Stimulated activated CD4-positive, alpha-beta T cell treated with anti-CD3 and anti-CD28 coated beads, Interleukin-4, amount 100 ng/mL, for 1 hour (primary cell): Measurements from ENCODE around the gene ACVR2B.
"Not testable (repeated sequence)": the region's sequence is repeated elsewhere in the genome, so short reads cannot be mapped to it uniquely, and the experiment has no call there.

Experiments
- DNase-seq: peaks from one replicate; pipeline ENCODE4 v3.0.0-alpha.2; 2020

The ACVR2B gene

DNA sequence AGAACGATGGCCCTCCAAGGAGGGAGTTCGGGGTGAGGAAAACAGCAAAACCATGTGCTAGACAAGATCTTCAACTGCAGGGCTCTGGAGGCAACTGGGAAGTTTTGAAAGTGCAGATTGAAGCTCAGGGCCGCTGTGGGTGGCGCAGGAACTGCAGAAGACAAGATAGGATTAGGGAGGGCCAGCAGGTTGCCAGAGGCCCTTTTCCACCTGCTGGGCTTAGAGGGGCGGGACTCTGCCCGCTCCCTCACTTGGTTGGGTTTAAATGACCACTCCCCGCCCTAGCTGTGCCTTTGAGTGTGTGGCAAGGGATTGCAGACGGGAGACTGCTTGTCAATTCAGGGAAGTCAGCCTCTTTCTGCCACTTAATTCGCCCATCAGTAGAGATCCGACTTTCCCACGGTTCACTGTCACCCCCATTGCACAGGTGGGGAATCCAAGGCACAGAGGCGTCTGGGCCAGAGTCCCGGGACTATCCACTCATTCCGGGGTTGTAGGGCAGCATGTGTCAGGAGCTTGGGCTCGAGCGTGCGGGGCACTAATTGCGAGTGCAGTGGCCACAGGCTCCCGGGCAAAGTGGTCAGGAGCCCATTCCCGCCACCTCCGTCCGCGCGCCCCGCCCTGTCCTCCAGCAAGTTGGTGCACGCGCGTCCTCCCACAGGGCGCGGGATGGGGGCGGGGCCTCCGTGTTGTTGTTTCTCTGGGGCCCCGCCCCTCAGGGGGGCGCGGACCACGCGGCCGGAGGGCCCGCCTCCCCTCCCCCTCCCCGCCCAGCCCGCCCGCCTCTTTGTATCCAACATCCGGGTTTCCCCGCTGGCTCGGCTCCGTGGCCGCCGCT is at the start of gene ACVR2B:
ACVR2B (plus strand) TSS at position 816 of the 838 bp plus-strand sequence. CDS start 433 bp downstream, outside the sequence.
- peak; percentile 76 for DNase-seq

- DNase-seq, result no peak
Observed at GRCh38 chr3:38404286-38404685, 49.4 kb upstream of the ACVR2B start.

DNA sequence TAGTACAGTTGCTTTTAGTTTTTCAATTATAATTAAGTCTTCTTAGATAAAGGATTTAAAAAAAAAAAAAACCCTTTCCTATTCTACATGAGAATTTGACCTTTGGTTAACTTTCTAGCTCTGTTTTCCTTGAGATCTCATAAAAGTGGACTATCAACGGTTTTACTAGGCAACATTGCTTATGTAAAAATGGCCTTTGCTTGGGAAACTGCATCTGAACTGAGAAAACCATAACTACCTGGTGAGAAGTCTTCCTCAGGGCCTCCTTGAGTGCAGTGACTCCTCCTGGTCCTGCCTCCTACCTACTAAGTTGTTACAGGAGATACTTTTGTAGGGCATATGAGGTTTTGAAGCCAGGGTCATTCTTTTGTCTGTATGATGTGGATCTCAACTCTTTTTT is 42.1 kb upstream of the ACVR2B start:
- no peak for DNase-seq

DNA sequence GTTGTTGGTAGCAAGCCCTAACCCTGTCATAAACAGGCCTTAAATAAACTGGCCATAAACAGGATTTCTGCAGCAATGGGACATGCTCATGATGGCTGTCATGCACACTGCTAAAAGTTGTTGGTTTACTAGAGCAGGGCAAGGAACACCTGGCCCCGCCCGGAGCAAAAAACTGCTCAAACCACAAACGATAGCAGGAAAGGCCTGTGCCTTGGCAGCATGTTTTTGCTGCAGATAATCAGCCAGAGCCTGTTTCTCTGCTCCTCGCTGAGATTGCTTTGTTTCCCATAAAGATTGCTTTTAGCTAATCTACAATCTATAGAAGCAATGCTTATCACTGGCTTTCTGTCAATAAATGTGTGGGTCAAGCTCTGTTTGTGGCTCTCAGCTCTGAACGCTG is 32.9 kb upstream of the ACVR2B start:
- not testable (repeated sequence) for DNase-seq

DNA sequence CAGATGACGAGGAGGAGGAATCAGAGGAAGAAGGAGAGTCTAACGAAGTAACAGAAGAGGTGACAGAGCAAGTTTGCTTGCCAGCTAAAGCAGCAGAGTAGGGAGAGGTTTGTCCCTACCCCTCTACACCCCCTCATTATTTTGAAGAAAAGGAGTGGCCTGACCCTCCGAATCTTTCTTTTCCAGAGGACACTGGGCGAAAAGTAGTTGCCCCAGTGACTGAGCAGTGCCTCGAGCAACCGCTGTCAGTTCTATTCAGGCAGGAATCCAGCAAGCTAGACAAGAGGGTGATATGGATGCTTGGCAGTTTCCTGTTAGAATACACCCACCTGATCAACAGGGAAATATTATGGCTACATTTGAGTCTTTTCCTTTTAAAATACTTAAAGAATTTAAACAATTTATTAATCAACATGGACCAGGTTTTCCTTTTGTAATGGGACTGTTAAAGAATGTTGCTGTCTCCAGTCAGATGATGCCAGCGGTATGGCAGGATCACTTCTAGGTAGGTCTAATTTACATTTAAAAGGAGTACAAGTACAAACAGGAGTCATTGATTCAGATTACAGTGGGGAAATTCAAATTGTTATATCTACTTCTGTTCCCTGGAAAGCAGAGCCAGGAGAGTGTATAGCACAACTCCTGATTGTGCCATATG is 31.9 kb upstream of the ACVR2B start:
- DNase-seq, result no peak

DNA sequence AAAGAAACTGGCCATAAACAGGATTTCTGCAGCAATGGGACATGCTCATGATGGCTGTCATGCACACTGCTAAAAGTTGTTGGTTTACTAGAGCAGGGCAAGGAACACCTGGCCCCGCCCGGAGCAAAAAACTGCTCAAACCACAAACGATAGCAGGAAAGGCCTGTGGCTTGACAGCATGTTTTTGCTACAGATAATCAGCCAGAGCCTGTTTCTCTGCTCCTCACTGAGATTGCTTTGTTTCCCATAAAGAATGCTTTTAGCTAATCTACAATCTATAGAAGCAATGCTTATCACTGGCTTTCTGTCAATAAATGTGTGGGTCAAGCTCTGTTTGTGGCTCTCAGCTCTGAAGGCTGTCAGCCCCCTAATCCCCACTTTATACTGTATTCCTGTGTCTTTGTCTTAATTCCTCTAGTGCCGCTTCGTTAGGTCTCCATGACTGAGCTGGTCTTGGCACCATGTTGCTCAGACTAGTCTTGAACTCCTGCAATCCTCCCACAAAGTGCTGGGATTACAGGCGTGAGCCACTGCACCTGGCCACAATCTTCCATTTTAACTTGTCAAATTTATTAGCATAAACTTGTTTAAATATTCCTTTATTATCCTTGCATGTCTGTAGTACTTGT is 26.8 kb upstream of the ACVR2B start:
- not testable (repeated sequence) for DNase-seq

- DNase-seq, result not testable (repeated sequence)
Observed at GRCh38 chr3:38432871-38433658, 20.6 kb upstream of the ACVR2B start.

GRCh38 chr3:38433661-38434060 is 20.0 kb upstream of the ACVR2B start:
- not testable (repeated sequence) for DNase-seq

DNA sequence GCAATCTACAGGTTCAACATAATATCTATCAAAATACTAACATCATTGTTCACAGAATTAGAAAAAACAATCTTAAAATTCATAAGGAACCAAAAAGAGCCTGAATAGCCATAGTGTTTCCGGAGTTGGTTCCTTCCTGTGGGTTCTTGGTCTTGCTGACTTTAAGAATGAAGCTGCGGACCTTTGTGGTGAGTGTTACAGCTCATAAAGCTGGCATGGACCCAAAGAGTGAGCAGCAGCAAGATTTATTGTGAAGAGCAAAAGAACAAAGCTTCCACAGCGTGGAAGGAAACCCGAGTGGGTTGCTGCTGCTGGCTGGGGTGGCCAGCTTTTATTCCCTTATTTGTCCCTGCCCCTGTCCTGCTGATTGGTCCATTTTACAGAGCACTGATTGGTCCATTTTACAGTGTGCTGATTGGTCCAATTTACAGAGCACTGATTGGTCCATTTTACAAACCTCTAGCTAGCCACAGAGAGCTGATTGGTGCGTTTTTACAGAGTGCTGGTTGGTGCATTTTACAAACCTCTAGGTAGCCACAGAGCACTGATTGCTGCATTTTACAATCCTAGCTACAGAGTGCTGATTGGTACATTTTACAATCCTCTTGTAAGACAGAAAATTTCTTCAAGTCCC is 15.1 kb upstream of the ACVR2B start:
- DNase-seq, result not testable (repeated sequence)

- DNase-seq, result not testable (repeated sequence)
Observed at GRCh38 chr3:38443205-38443604, 10.5 kb upstream of the ACVR2B start.

- no peak for DNase-seq
Observed at GRCh38 chr3:38446085-38446686, 7.5 kb upstream of the ACVR2B start.

- no peak for DNase-seq
Observed at GRCh38 chr3:38446812-38447211, 6.9 kb upstream of the ACVR2B start.

DNA sequence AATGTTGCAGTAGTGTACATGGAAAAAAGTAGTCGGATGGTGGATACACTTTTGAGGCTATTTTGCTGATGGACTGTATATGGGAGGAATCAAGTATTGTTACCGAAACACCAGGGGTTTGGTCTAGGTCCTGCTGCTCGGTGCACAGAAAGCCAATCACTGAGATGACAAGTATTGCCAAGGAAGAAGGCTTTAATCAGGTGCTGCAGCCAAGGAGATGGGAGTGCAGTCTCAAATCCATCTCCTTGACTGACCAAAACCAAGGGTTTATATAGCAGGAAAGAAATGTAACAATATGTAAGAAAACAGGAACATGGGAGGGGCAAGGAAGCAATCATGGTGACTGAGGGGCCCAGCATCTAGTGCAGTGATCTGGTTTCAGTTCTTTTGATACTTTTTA is 2.8 kb upstream of the ACVR2B start:
- DNase-seq, result no peak

DNA sequence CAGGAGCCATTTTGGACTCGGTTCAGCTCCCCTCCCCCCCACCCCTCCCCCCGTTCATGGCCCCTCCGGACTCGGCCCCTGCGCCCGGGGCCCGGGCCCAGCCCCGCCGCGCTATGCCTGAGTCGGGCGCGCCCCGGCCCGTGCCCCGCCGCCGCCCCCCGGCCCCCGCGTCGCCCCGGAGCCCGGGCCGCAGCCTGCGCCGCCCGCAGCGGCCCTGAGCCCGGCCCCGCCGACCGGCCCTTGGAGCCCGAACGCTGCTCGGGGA is 155 bp downstream of the ACVR2B start:
- no peak for DNase-seq

DNA sequence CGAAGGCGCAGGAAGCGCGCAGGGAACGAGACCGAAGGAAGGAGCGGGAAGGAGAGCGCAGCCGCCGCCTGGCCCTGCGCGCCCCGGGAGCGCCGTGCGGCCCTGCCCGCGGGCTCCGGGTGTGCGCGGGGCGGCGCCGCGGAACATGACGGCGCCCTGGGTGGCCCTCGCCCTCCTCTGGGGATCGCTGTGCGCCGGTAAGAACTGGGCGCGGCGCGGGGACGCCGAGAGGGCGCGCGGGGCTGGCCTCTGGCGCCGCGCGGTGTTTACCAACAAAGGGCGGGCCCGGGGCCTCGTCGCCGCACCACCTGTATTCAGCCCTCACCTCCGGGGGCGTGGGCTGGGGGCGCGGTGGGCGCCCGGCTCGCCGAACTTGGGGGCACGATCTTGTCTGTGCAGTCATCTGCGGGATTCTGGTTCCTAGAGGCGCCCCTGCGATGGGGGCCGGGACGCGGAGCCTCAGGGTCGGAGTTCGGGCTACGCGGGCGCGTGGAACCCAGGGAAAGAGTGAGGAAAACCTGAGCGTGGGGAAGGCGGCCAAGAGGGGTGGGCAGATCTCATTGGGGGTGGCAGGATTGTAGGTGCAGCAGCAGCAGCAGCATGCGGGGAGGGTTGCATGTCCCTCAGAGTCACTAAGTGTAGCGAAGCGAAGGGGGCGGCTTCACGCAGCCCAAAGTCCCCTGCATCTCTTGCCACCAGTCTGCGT is 641 bp downstream of the ACVR2B start:
- DNase-seq, result peak; percentile 35

DNA sequence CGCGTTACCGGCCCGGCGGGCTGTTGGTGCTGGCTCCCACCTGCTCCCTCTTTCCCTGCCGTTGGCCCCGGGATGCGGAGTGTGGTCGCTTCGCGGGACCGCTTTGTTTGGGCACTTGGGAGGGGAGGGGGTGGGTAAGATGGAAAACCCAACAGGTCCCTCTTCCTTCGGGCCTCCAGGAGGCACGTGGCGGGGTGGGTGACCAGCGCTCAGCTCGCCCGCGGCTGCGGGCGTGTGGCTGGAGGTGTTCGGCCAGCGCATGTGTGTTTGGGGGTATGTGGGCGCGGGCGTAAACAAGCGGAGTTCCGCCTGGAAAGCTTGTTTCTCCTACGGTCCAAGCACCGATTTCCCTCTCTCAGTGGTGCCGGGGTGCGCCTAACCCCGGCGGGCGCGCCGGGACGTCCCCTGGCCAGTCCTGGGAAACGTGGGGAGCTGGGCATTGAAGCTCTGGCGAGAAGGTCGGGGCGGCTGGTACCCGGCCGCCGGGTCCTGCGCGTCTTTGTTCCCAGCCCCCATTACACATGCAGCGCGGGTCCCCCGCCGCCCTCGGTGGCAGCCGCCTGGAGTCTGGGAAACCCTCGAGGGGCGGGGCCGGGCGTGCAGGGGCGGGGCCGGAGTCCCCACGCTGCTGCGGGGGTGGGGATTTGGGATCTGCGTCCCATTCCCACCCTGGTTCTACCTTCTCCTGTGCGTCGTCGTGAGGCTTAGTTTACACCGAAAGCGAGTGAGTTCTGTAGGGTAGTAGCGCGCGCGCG is 1.4 kb downstream of the ACVR2B start:
- DNase-seq, result peak; percentile 49

DNA sequence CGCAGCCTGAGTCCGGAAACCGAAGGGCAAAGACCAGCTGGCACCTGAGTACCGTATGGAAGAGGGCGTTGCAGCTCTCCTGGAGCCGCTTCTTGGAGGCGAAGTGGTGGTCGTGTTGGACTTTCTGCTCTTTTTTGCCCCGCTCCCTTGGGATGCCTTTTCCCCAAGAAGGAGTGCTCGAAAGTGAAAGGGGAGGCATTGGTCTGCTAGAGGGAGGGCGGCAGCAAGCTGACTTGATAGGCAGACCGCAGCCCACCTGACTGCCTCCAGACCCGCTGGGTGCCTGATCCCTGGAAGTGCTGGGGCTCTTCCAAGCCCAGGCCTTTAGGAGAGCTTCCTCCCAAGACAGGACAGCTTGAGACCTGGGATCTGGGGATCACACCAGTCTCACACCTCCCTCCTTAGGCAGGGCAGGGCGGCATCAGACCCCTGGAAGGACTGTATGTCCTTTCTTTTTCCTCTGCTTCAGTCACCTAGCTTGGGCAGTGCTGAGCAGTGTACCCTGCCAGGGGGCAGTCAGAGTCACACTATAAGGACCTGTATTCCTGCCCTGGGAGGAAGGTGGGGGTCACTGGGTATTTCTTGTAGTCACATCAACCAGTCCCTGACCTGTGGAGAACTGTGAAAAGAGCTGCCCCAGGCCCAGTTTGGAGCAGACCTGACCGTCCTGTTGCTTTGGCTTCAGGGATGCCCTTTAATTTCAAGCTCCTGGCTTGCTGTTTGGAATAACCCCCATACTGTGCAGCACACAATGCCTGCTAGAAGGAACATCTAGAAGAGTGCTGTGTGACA is 2.1 kb downstream of the ACVR2B start:
- no peak for DNase-seq

- DNase-seq, result no peak
Observed at GRCh38 chr3:38457111-38458003, 3.7 kb downstream of the ACVR2B start.
